Measurements from ENCODE around the gene DTL. TPM values are rescaled to one million over a fixed set of nuclear protein-coding genes. Genes with fewer than 3 reads are reported as not detected.

DTL gene
- total RNA-seq, 1 experiment from 2014 or later = 22.5 TPM

- H3K9me2 ChIP-seq (ENCODE audit: insufficient read depth) = no peaks in the 10 kb centered on the region
- TF ChIP-seq CTCF (conservative IDR thresholded peaks at IDR 0.05) = no peak
- ChIA-PET POLR2A (ENCODE audit: unreplicated experiment) (no interaction called here), CTCF (no interaction called here)
- H2AFZ ChIP-seq = no peak overlapping the region
- H3K27ac ChIP-seq = no peak overlapping the region
- DNase-seq = no peak
- H3F3A ChIP-seq (ENCODE audit: insufficient read depth, low read depth) = no peaks in the 10 kb centered on the region
- H3K4me2 ChIP-seq = no peak overlapping the region
- no peak overlapping the region for H3K4me3 ChIP-seq
- H4K20me1 ChIP-seq (ENCODE audit: insufficient read depth) = no peaks in the 10 kb centered on the region
- intact Hi-C loops (cut with micrococcal nuclease; ENCODE audit: unreplicated experiment) = no loop called here
- no peaks in the 10 kb centered on the region for H3K9me3 ChIP-seq (ENCODE audit: insufficient read depth, low read depth)
- H3K27me3 ChIP-seq (ENCODE audit: insufficient read depth, low read depth) = no peaks in the 10 kb centered on the region
- H3K4me1 ChIP-seq (replicated peaks; ENCODE audit: insufficient read depth) = no peaks in the 10 kb centered on the region
- no peaks in the 10 kb centered on the region for H3K36me3 ChIP-seq (ENCODE audit: low read depth)
- no TSS peak for BruUV-seq (replicated peaks)
- no peaks in the 10 kb centered on the region for H3K79me2 ChIP-seq (ENCODE audit: low read depth)
Observed at GRCh38 chr1:212139526-212140135, 104.1 kb downstream of the DTL start.

- no peak for DNase-seq
- Histone ChIP-seq H4K20me1 (ENCODE audit: insufficient read depth) (no peaks in the 10 kb centered on the region), H3K9me2 (ENCODE audit: insufficient read depth) (no peaks in the 10 kb centered on the region), H3K4me1 (replicated peaks; ENCODE audit: insufficient read depth) (no peaks in the 10 kb centered on the region), H2AFZ (no peak overlapping the region), H3K4me2 (no peak overlapping the region), H3K27ac (no peak overlapping the region), H3F3A (ENCODE audit: insufficient read depth, low read depth) (no peaks in the 10 kb centered on the region), H3K79me2 (ENCODE audit: low read depth) (no peaks in the 10 kb centered on the region), H3K4me3 (no peak overlapping the region), H3K36me3 (ENCODE audit: low read depth) (no peaks in the 10 kb centered on the region), H3K27me3 (ENCODE audit: insufficient read depth, low read depth) (no peaks in the 10 kb centered on the region), H3K9me3 (ENCODE audit: insufficient read depth, low read depth) (no peaks in the 10 kb centered on the region)
- BruUV-seq (replicated peaks) = no TSS peak
- CTCF ChIA-PET = no interaction called here
- no peak for TF ChIP-seq EZH2 (IDR thresholded peaks at IDR 0.05; ENCODE audit: low read depth)
- no peak for TF ChIP-seq CTCF (conservative IDR thresholded peaks at IDR 0.05)
- POLR2A ChIA-PET (ENCODE audit: unreplicated experiment) = no interaction called here
- intact Hi-C loops (cut with micrococcal nuclease; ENCODE audit: unreplicated experiment) = no loop called here
Observed at GRCh38 chr1:212141404-212141803, 105.9 kb downstream of the DTL start.

- Histone ChIP-seq H3F3A (ENCODE audit: insufficient read depth, low read depth) (no peaks in the 10 kb centered on the region), H3K4me3 (no peak overlapping the region), H3K36me3 (ENCODE audit: low read depth) (no peaks in the 10 kb centered on the region), H3K27me3 (ENCODE audit: insufficient read depth, low read depth) (no peaks in the 10 kb centered on the region), H3K9me3 (ENCODE audit: insufficient read depth, low read depth) (no peaks in the 10 kb centered on the region), H4K20me1 (ENCODE audit: insufficient read depth) (no peaks in the 10 kb centered on the region), H3K4me2 (no peak overlapping the region), H3K79me2 (ENCODE audit: low read depth) (no peaks in the 10 kb centered on the region), H3K4me1 (replicated peaks; ENCODE audit: insufficient read depth) (no peaks in the 10 kb centered on the region), H2AFZ (no peak overlapping the region), H3K9me2 (ENCODE audit: insufficient read depth) (no peaks in the 10 kb centered on the region), H3K27ac (no peak overlapping the region)
- intact Hi-C loops (cut with micrococcal nuclease; ENCODE audit: unreplicated experiment) = no loop called here
- POLR2A ChIA-PET (ENCODE audit: unreplicated experiment) = no interaction called here
- TF ChIP-seq EZH2 (IDR thresholded peaks at IDR 0.05; ENCODE audit: low read depth) (no peak), CTCF (conservative IDR thresholded peaks at IDR 0.05) (no peak)
- CTCF ChIA-PET = no interaction called here
- BruUV-seq (replicated peaks) = no TSS peak
- DNase-seq = no peak
Observed at GRCh38 chr1:212142883-212143530, 107.5 kb downstream of the DTL start.
